GM04503 (cell line): Measurements from ENCODE around the gene MCAT.
"Not testable (repeated sequence)": the region's sequence is repeated elsewhere in the genome, so short reads cannot be mapped to it uniquely, and the experiment has no call there.

Experiments
- DNase-seq: peaks from one replicate; pipeline ENCODE4 v3.0.0-alpha.2; 2012; ENCODE audit warnings: low read depth

The MCAT gene

DNA sequence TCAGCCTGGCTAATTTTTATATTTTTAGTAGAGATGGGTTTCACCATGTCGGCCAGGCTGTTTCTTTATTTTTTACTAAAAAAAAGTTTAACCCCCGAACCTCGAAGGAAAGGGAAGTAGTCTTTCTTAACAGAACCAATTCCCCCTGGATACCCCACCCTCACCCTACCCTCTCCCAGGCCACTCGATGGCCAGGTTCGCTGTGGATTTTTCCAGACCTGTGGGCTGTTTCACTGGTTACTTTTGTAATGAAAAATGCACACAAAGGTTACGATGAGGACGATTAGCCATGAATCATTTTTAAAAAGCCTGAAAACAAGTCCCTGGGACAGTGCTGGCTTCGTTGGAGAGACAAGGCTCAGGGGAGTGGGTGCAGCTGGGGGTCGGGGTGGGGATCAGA, 10.7 kb upstream of the MCAT start:
- no peak for DNase-seq

DNA sequence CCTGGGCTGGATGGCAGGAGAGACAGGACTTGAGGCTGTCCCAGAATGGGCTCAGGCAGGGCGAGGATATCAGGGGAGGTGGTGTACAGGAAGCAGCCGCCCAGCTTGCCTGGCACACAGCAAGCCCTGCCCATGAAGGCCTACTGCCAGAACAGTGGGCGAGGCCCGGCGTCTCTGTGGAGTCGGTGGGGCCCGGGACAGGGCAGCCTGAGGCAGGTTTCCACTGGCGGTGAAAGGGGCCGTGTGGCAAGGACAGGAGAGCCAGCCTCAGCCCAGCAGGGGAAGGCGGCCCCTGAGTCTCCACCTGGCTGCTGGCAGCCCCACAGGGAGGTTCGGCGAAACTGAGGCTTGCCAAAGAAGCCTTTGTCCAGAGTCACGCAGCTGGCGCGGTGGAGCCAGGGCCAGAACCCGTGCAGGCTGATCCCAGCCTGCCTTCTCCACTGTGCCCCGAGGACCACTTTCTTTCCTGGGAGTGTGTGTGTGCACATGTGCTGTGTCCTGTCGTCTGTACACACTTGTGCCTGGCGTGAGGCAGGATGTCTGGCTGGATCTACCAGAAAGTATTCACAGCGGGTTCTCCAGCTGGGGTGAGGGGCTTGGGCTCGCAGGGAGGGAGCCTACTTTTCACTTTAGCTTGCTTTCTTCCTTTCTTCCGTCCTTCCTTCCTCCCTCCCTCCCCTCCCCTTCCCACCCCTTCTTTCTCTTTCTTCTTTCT, 9.3 kb upstream of the MCAT start:
- DNase-seq, result no peak

GRCh38 chr22:43152003-43152356, 8.8 kb upstream of the MCAT start:
- DNase-seq, result no peak

DNA sequence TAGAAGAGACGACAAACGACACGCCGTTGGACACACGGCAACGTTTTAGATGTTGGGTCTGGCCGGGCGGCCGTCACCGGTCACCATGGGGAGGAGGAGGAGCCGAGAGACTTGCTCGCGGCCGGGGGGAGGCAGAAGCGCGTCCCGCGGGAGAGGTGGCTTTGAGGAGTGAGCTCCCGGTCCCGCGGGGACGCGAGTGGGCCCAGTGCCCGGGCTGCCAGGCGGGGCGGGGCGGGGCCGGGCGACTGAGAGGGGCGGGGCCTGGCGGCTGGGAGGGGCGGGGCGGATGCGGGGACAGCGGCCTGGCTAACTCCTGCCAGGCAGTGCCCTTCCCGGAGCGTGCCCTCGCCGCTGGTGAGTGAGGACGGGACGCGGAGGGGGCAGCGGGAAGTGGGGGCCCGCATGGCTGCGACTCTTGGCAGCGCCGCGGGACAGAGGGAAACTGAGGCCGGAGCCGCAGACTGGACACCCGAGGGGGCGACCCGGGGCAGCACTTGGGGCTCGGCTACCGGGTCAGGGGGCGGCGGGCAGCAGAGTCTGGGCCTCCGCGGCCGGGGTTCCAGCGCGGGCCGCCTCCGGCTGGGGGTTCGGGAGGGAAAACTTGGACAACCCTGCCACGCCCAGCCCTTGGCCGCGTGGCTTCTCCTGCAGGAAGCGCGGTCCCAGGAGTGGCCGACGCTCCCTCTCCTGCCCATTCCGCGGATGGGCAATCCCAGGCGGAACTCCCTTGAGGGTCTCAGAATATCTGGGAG, 8.2 kb upstream of the MCAT start, which contains the start of gene TSPO:
TSPO (plus strand) TSS at position 309 of the 752 bp plus-strand sequence. CDS start 7,680 bp downstream, outside the sequence.
- DNase-seq, result no peak

DNA sequence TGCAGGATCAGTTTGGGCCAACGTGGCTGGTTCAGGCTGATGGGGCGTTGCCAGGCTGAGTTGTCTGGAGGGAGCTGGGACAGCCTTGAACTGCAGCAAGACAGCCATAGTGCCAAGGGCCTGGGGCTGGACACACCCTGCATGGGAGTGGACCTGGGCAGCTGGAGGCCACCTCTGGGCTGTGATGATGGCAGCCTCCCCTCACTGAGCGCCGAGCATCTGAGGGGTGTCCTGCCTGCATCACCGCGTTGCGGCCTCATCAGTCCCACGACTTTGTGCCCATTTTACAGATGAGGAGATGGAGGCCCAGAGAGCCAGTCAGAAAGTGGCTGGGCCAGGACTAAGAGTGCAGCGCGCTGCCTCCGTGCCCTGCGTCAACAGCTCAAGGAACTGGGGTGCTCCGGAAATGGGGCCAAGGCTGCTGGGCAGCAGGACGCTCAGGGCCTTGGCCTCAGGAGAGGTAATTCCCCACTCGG, 7.6 kb upstream of the MCAT start:
- no peak for DNase-seq

GRCh38 chr22:43148581-43148980, 5.4 kb upstream of the MCAT start:
- DNase-seq, result no peak

DNA sequence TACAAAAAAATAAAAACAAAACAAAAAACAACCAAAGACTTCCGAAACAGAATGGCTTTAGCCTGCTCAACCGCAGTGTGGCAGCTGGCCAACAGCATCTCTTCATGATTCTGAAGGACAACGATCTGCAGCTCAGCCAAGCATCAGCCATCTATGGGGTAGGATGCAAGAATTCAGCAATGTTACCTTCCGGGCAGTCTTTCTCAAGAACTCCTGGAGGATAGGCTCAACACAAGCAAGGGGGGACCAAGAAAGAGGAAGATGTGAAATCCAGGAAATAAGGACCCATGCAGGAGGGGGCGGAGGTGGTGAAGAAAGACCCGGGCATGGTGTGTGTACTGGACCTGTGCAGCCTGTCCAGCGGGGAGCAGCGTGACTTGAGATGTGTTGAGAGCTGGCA, 4.6 kb upstream of the MCAT start:
- DNase-seq, result no peak

DNA sequence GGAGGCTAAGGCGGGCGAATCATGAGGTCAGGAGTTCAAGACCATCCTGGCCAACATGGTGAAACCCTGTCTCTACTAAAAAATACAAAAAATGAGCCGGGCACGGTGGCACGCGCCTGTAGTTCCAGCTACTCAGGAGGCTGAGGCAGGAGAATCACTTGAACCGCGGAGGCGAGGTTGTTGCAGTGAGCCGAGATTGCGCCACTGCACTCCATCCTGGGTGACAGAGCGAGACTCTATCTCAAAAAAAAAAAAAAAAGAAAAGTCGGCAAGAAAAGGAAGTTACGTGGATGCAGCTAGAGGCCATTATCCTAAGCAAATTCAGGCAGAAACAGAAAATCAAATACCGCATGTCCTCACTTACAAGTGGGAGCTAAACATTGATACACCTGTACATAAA, 3.1 kb upstream of the MCAT start:
- DNase-seq, result not testable (repeated sequence)

GRCh38 chr22:43145371-43145770, 2.2 kb upstream of the MCAT start:
- DNase-seq, result not testable (repeated sequence)

DNA sequence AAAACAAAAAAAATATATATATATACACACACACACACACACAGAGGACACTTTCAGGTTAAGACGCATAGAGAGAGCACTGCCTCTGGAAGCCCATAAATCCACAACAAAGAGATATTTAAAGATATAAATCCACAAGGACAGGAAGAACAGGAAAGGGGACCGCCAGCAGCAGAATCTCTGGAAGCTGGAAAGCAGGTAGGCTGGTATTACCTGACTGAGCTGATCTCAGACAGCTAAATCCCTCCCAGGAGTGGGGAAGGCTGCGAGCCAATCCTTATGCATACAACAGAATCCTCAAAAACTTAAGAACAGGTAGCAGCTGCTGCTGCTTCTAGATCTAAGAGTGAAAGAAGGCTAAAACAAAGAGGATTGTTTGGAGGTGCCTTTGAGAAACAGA, 1.8 kb upstream of the MCAT start:
- DNase-seq, result no peak

- no peak for DNase-seq
Measured at GRCh38 chr22:43136801-43137200, 6.4 kb downstream of the MCAT start.

- no peak for DNase-seq
Measured at GRCh38 chr22:43136255-43136654, 6.9 kb downstream of the MCAT start.

- no peak for DNase-seq
Measured at GRCh38 chr22:43135565-43135964, 7.6 kb downstream of the MCAT start.

DNA sequence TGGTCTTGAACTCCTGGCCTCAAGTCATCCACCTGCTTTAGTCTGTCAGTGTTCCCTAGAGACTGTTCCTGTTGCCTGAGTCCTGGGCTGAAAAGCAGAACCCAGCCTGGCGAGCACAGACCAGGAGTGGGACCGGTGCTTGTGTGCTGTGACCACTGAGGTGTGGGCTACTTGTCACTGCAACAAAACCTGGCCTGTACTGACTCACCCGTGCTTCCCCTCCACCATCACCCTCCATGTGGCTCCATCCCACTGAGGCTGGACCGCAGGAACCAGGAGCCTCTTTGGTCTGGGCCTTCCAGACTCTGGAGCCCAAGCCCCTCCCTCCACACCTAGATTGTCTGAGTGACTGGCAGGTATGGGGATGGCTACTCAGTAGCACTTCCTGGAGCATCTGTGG, 8.6 kb downstream of the MCAT start:
- no peak for DNase-seq

- no peak for DNase-seq
Measured at GRCh38 chr22:43133401-43133800, 9.8 kb downstream of the MCAT start.

GRCh38 chr22:43131773-43132501, 11.3 kb downstream of the MCAT start:
- no peak for DNase-seq

- DNase-seq, result no peak
Measured at GRCh38 chr22:43129426-43130425, 13.5 kb downstream of the MCAT start.

DNA sequence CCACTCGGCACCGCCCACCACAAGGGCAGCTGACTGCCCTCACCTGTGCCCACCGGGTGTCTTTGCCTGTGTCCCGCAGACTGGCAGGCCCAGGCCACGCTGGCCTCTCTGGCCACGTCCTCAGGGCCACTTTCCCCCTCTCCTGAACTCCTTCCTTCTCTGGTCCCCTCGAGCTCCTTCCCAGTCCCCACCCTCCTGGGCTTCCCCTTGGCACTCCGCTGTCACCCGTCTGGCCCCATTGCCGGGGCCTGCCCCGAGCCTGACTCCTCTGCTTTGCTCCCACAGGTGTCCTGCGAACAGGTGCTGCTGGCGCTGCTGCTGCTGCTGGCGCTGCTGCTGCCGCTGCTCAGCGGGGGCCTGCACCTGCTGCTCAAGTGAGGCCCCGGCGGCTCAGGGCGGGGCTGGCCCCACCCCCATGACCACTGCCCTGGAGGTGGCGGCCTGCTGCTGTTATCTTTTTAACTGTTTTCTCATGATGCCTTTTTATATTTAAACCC, 14.2 kb downstream of the MCAT start:
- no peak for DNase-seq

DNA sequence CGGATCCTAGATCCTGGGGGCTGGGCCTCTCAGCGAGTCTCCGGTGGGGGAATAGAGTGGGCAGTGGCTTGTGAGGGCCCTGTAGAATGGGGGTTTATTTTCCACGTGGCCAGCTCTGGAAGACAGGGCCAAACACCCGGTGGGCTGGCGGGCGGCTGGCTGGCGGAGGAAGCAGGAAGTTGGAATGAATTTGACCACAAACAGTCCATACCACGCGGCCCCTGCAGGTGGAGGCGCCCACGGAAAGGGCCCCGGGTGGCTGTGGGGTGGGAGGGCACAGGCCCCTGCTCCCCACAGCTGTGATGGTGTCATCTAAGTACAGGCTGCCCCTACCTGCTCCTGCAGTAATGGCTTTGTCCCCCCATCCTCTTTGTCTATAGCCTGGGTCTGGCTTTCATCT, 15.1 kb downstream of the MCAT start:
- DNase-seq, result no peak

- DNase-seq, result no peak
Measured at GRCh38 chr22:43127166-43127908, 15.9 kb downstream of the MCAT start.
